GM19324 (cell line): ENCODE data around the gene GRB2.

Source experiments
- ATAC-seq: cut with Tn5 transposase; IDR thresholded peaks from one replicate; pipeline ENCODE4 v1.9.1; 2021; ENCODE audit warnings: mild to moderate bottlenecking, moderate library complexity; ENCODE audit not compliant: unreplicated experiment, low FRiP score

Gene GRB2

GRCh38 chr17:75416006-75416405 lies 10.5 kb upstream of the GRB2 start:
- ATAC-seq = no peak

- ATAC-seq = no peak
Measured at GRCh38 chr17:75414488-75414887, 9.0 kb upstream of the GRB2 start.

DNA sequence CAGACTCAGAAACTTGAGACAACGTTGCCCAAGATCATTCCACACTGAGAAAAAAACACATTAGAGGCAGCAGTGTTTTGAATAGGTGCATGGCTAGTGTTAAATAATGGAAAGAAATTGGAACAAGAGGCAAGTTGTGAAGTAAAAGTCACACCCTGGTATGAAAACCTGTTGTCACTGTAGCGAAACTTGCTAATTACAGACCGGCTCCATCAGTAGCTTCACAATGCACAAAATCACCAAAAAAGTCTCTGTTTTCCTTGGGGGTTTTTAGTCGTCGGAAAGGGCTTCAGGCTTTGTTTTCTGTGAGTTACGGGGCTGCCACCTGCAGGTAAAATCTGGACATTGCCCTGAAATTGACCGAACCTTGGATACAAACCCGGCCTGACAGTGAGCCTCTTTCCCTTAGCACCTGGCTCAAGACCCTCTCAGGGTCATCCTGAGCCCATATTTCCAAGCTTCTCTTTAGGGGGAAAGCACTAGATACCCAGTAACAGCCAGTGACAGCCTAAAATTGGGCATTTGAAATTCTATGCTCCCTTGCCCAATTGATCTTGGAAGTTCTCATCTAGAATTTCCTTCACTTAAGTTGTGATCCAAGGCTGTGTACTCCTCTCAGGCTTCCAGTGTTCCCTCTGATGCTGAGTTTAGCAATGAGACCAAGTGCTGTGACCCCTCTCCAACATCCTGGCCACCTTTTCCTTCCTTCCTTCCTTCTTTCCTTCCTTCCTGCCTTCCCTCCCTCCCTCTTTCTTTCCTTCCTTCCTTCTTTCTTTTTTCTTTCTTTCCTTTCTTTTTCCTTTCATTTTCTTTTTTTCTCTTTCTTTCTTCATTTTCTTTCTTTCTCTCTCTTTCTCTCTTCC lies 7.2 kb upstream of the GRB2 start:
- ATAC-seq = no peak

- ATAC-seq = no peak
Measured at GRCh38 chr17:75411328-75412067, 6.0 kb upstream of the GRB2 start.

- ATAC-seq = no peak
Measured at GRCh38 chr17:75410141-75410540, 4.7 kb upstream of the GRB2 start.

- ATAC-seq = no peak
Measured at GRCh38 chr17:75407655-75408352, 2.3 kb upstream of the GRB2 start.

DNA sequence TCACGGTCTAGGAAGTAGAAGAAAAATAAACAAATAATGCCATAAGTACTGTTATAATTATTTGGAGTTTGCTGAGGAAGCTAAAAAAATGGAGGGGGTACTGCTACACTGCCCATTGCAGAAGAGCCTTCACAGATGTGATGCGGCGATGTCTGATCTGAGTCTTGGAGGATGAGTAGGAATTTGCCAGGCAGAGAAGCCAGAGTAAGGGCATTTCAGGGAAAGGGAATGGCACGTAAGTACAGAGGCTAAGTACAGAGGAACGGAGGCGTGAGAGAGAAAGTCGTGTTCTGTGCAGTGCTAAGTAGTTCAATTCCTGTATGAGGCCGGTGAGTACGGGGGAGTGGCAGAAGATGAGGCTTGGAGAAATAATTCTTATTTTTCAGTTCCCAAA lies 741 bp upstream of the GRB2 start:
- no peak for ATAC-seq

DNA sequence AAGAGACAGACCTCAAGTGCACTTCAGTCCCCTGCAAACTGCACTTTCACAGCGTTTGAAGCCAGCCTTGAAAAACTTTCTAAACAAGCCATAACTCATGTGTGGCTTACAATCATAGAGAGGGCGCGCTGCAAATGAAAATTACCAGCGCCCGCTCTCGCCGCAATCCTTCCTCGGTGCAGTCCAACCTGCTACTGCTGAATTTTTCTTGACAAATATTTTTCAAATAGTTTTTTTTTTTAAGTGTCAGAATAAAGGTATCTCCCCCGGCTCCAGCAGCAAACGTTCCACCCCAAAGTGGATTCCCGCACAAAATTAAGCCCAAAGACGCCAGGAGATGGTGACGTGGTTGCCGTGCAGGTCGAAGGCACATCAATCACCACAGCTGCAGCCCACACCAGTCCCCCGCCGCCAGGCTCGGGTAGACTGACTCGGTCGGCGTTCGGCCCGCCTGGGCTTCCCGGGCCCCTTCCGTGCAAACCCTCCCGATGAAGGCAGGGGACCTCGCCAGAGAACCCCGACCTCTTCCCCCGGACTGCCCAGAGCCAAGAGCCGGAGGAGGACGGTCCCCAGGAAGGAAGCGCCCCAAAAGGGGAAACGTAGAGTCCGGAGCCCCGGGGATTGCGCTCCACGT lies 630 bp downstream of the GRB2 start:
- peak; percentile 36 for ATAC-seq

- ATAC-seq = no peak
Measured at GRCh38 chr17:75404223-75404730, 1.2 kb downstream of the GRB2 start.

DNA sequence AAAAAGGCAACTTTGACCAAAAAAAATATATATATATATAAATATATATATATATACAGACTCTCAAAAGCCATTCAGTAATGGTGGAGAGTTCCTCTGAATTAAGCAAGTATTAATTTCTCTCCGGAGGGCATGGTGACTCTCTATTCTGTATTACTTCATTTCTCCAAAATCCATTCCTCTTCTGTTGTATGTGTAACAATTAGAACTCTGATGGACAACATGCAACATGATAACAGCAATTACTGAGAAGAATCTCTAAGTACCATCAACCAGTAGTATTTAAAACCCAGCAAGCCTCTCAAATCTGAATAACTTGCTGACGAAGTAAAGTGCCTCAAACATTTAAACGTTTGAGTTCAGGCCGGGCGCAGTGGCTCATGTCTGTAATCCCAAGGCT lies 2.3 kb downstream of the GRB2 start:
- ATAC-seq = no peak

DNA sequence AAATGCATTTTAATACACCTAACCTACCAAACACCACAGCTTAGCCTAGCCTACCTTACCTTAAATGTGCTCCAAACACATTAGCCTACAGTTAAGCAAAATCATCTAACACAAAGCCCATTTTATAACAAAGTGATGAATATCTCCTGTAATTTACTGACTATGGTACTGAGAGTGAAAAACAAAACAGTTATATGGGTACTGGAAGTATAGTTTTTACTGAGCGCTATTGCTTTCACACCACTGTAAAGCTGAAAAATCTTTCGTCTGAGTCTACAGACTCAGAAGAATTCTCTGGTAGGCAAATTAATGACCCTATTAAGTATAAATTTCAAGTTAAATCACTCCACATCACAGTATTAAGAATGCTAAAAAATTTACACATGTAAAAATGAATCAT lies 3.5 kb downstream of the GRB2 start:
- ATAC-seq = no peak

DNA sequence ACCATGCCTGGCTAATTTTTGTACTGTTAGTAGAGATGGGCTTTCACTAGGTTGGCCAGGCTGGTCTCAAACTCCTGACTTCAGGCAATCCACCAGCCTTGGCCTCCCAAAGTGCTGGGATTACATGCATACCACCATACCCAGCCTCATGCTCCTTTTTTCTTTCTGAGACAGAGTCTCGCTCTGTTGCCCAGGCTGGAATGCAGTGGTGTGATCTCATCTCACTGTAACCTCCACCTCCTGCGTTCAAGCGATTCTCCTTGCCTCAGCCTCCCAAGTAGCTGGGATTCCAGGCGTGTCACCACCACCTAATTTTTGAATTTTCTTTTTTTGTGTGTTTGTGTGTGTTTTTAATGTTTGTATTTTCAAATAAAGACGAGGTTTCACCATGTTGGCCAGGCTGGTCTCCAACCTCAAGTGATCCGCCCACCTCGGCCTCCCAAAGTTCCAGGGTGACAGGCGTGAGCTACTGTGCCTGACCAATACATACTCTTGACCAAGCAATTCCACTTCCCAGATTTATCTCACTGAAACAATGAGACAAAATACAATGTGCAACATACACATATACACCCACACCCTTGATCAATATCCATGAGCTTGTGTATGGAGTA lies 5.0 kb downstream of the GRB2 start:
- ATAC-seq = no peak

GRCh38 chr17:75398279-75398678 lies 7.2 kb downstream of the GRB2 start:
- no peak for ATAC-seq

GRCh38 chr17:75397217-75397616 lies 8.3 kb downstream of the GRB2 start:
- ATAC-seq = no peak

GRCh38 chr17:75396796-75397195 lies 8.7 kb downstream of the GRB2 start:
- ATAC-seq = no peak

- no peak for ATAC-seq
Measured at GRCh38 chr17:75396025-75396424, 9.5 kb downstream of the GRB2 start.

GRCh38 chr17:75394332-75394918 lies 11.1 kb downstream of the GRB2 start:
- peak; percentile 21 for ATAC-seq

DNA sequence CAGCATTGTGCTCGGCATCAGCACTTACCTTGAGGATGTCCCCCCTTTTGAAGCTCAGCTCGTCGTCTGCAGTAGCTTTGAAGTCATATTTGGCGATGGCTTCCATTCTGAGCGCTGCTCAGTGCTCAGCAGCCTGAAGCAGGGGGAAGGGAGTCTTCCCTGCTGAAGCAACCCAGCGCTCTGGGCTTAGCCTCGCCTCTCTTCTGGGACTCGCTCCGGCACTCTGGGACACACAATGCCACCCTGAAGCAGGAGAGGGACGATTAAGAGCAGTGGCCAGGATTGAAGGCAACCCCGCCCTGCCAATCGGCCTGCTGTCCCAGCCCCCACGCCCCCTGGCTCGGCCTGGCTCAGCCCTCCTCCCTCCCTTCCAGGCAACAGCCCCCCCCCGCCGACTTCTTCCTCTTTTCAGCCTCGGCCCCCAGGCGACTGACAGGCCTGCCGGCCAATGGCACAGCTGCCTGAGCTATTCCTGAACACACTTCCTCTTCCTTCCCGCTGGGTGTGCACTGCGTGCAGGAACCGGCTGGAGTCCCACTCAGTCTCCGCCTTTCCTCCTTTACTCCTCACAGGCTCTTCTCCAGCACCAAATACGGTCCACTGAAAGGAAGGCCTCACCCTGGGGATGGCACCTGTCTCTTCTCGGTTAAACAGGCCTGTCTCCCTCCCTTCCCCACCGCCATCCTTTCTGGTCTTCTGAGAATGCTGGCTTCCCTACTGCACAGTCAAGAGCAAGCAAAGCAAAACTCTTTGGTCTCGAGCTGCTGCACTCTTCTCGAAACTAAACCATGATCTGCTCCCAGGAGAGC lies 11.8 kb downstream of the GRB2 start:
- ATAC-seq = peak; percentile 80

GRCh38 chr17:75392559-75392958 lies 12.9 kb downstream of the GRB2 start:
- no peak for ATAC-seq
